CD4-positive, alpha-beta T cell treated with Interferon alpha-2 for 1 hour (primary cell): Measurements from ENCODE around the gene ABCB4.

Experiments
- DNase-seq, 2 donors: peaks; one replicate each; pipeline ENCODE4 v3.0.0-alpha.2; 2020 to 2022

ABCB4 gene

GRCh38 chr7:87475359-87476178 is at the start of gene ABCB4:
TSS of gene ABCB4 (minus strand) at chr7:87475680. CDS start at chr7:87475465, 215 bp downstream.
- peak in 1 of 2 donors; percentile 16 for DNase-seq

DNA sequence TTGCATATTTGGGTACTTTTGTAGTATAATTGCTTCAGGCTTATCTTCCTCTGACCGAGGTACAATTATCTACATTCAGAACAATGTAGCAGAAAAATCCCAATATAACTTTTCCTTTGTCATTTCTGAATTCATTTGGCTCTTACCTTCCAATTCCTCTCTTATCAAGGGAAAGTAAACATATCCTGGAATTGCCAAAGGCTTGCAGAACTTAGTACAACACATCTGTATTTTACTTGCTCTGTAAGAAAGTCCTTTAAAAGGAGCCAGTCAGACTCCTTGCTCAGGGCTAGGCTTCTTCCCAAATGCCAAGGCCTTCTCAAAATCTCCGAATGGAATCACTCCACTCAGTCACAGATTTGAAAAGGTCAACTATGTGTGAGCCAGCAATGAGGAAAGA is 43.3 kb upstream of the ABCB4 start:
- no peak for DNase-seq

GRCh38 chr7:87517891-87518290 is 42.4 kb upstream of the ABCB4 start:
- DNase-seq: no peak

- DNase-seq: no peak
These were observed 41.8 kb upstream of the ABCB4 start for GRCh38 chr7:87517136-87517815.

DNA sequence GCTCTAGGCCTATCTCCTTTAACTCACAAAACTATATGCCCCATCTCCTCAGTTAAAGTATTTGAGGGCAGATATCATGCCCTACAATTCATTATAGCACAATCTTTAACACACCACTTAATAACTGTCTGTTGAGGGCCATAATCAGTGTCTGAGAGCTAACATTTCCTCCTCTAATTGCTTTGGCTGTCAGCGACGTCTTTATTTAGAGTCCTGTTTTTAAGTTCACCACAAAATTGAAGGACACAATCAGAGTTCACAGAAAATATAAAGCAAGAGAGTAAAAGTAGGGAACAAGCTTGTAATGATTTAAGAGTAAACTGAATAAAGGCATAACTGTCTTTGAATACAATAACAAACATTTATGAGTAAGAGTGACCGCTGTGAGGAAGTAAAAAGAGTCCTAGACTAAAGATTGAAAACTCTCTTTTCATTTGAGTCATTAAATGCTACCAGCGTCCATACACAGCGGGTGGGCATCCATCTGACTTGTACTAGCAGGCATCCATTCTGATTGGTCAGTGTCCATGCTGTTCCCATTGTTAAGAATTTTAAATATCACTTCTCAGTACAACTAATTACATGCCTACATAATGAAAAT is 38.4 kb upstream of the ABCB4 start:
- DNase-seq: no peak

- no peak for DNase-seq
These were observed 37.4 kb upstream of the ABCB4 start for GRCh38 chr7:87512906-87513305.

GRCh38 chr7:87511510-87511909 is 36.0 kb upstream of the ABCB4 start:
- no peak for DNase-seq

- no peak for DNase-seq
These were observed 35.0 kb upstream of the ABCB4 start for GRCh38 chr7:87510411-87510875.

DNA sequence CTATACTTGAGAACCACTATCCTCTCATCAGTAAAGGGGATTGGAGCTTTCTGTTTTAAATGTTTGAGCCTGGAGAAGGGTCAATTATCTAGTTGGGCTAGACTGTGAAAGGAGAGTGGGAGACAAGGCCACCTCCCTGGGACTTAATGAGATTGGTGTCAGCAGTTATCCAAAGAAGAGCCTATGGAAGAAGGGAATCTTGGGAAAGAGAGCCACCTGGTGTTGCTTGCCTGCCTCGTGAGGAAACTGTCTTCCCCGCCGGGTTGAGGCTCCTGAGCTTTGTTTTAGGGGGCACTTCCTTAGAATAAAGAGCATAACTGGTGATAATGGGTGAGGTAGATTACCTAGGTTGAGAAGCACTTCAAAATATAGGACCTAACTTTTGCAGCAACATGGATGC is 32.0 kb upstream of the ABCB4 start:
- no peak for DNase-seq

DNA sequence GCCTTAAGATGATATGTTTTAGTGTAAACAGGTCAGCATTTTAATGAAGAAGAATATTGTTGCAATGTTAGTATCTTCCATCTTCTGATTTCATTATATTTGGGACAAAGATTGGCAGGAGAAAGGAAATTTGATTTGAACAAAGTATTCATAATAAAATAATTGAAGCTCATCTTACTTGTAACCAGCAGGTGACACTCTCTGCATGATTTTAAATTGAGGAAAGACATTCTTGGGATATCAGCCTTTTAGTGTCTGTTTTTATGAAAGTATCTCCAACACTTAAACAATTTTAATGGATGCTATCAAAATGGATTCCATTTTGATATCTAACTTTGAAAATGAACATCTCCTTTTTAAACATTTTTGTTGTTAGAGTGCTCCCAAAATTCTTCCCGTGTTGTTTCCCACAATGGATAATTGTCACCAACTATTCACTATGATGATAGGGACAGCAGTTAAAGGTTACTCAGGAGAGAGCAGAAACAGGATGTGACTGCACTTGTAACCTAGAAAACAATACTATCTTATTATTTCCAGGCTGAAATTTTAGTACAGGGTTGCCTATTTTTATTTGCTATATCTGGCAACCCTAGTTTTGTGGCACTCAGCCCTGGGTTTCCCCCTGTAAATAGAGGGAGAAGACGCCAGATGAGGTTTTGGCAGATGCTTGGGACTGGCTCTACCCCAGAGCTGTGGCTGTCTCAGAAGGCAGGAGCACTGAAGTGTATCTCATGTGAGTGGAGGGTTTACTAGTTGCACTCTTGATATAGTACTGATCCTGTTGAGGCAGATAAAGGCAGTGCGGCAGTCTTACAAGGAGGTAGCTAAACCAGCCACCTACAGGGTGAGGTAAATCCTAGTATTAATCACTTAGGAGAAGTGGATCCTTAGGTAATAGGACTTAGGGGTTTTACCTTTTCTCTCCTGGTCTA is 31.0 kb upstream of the ABCB4 start:
- peak in 1 of 2 donors; percentile 8 for DNase-seq

DNA sequence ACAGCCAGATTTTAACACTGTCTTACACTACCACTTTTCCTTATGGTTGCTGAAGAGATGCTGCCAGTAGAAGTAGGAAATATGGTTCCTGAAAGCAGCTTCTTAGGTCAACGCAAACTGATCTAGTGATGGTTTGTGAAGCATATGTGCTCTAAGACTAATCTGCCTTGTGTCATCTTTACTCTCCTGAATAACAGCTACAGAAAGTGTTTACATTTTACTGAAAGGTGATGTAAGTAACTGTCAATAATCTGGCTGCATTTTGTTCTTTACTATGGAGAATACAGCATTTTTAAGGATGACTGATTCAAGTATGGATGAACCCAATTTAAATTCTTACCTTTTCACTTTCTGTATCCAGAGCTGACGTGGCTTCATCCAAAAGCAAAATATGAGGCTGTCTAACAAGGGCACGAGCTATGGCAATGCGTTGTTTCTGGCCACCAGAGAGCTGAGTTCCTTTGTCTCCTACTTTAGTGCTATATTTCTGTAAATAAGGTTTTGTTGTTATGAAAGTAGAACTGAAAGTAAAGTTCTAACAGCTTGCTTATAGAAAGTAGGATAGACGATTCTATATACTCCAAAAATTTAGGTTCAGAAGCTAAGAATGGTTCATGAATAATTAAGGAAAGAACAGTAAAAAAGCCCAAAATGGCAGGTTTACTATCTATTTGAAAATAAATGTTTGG is 30.2 kb upstream of the ABCB4 start:
- DNase-seq: no peak

- no peak for DNase-seq
These were observed 29.6 kb upstream of the ABCB4 start for GRCh38 chr7:87505122-87505521.

GRCh38 chr7:87499494-87499893 is 24.0 kb upstream of the ABCB4 start:
- no peak for DNase-seq

DNA sequence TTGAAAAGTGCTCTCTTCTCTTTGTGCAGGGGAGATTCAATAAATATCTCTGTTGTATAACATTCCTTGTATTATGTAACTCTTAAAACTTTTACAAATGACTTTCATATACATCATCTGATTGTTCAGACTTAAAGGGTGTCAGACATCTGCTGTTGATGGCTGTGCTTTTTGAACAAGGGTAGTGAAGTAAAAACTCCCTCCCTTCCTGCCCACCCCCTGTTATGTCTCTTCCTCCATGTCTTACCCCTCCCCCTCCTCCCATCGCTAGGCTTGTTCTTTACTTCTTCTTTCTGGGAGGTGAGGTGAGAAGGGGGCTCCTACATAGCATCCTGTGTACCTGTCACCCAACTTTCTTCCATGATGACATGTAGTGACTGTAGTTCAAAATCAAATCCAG is 23.4 kb upstream of the ABCB4 start:
- peak in 1 of 2 donors; percentile 17 for DNase-seq

- no peak for DNase-seq
These were observed 22.0 kb upstream of the ABCB4 start for GRCh38 chr7:87497482-87497881.

DNA sequence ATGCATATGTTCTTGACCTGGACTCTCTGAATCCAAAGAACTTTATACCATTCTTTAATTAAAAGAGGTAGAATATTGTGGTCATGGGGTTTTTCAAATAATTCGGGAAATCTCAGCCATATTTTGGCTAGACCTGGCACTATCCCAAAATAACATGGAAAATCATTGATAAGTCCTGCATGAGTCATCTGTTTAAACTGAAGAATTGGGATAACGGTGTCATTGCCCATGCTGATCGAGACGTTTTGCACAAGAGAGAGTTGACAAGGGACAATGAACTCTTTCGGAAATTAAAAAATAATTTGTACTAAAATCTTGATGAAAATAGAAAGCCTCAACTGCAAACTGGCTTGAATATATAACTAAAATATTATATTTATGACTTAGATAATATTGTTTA is 19.9 kb upstream of the ABCB4 start:
- DNase-seq: no peak

DNA sequence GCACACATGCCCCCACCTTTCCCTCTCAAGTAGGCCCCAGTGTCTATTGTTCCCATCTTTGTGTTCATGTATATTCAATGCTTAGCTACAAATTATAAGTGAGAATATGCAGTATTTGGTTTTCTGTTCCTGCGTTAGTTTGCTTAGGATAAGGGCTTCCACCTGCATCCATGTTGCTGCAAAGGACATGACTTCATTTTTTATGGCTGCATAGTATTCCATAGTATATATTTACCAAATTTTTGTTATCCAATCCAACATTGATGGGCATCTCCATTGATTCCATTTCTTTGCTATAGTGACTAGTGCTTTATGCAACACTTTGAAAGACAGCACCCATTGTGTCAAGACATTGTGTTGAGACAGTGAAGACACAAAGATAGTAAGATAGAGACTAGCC is 19.0 kb upstream of the ABCB4 start:
- DNase-seq: no peak

GRCh38 chr7:87483131-87483530 is 7.7 kb upstream of the ABCB4 start:
- no peak for DNase-seq

DNA sequence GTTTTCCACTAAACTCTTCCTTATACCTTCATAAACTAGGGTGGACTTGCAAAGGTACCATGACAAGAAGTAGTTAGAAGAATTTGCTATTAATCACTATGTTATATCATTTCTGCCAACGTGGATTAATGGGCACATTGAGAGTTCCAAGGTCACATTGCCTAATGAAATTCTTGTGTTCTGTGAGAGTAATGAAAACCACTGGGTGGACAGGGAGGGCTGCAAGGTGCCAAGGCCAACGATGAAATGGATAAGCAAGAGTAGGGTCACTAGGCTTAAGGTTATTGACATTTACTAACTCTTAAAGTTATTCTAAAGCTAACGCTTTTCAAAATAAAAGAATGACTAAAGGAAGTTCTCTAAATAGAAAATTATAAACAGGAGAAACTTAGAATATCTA is 6.6 kb upstream of the ABCB4 start:
- DNase-seq: no peak

DNA sequence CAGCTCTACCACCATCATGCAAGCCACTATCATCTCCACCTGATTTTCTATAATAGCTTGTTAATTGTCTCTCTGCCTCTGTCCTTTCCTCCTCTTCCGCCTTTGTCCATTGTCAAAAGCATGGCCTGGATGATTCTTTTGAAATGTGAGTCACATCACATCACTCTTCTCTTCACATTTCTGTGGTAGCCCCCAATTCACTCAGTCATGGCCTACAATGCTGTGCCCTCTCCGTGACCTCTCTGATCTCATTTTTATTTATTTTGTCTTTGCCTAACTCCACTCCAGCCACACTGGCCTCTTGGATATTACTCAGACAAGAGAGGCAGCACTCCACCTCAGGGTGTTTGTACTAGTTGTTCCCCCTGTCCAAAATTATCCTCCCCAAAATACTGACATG is 4.9 kb upstream of the ABCB4 start:
- DNase-seq: no peak

GRCh38 chr7:87479951-87480350 is 4.5 kb upstream of the ABCB4 start:
- no peak for DNase-seq

GRCh38 chr7:87476179-87476557 is 688 bp upstream of the ABCB4 start:
- DNase-seq: no peak
